ENCODE data around the gene CADPS. TPM values are rescaled to one million over a fixed set of nuclear protein-coding genes. Genes with fewer than 3 reads are reported as not detected.

Gene CADPS
- total and polyA plus RNA-seq, 2 donors = 2.3 to 4.4 TPM

DNA sequence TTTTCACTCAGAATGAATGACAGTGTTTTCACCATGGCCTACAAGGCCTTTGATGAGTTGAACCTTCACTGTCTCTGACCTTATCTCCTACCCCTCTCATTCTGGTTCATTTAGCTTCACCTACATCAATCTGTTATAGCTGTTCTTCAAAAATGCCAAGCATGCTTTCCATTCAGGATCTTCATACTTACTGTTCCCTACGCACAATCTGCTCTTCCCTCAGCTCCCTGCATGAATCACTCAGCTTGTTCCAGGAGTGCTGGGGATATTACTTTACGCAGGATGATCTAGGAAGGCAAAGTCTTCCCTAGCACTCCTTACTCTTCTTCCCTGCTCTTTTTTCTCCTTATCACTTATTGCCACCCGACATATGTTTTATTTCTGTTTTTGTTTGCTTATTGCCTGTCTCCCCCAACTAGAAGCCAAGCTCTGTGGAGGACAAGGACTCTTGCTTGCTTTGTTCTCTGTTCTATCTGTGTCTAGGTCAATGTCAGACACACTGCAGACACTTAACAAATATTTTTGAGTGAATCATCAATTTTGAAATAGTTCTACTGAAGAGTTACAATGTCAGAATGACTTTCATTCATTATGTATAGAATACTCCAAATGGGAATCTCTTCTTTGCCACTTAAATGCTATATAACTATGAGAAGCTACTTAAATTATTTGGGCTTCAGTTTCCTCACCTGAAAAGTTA, 263.5 kb downstream of the CADPS start:
- H3K27me3 ChIP-seq (ENCODE audit: control insufficient read depth in 2 of 2, insufficient read depth in 1 of 2, low read length in 1 of 2) = no peaks in the 10 kb centered on the region
- WGBS = 93% methylated on average over 3 of the region's 3 CpGs
- DNase-seq (ENCODE audit: low read depth in 6 of 9, low spot score in 9 of 9) = no peak
- H3K36me3 ChIP-seq (ENCODE audit: control insufficient read depth in 2 of 2, insufficient read depth in 2 of 2, low read length in 1 of 2) = no peaks in the 10 kb centered on the region
- no peaks in the 10 kb centered on the region for H3K9me3 ChIP-seq (ENCODE audit: control insufficient read depth in 2 of 2, insufficient read depth in 1 of 2, low read length in 1 of 2)
- H3K27ac ChIP-seq (ENCODE audit: low read depth in 1 of 2, low read length in 1 of 2) = no peak overlapping the region
- no peaks in the 10 kb centered on the region for H3K4me1 ChIP-seq (ENCODE audit: control insufficient read depth in 2 of 2, insufficient read depth in 2 of 2, low read length in 2 of 2)
- H3K4me3 ChIP-seq (ENCODE audit: low read length in 2 of 2) = no peak overlapping the region

DNA sequence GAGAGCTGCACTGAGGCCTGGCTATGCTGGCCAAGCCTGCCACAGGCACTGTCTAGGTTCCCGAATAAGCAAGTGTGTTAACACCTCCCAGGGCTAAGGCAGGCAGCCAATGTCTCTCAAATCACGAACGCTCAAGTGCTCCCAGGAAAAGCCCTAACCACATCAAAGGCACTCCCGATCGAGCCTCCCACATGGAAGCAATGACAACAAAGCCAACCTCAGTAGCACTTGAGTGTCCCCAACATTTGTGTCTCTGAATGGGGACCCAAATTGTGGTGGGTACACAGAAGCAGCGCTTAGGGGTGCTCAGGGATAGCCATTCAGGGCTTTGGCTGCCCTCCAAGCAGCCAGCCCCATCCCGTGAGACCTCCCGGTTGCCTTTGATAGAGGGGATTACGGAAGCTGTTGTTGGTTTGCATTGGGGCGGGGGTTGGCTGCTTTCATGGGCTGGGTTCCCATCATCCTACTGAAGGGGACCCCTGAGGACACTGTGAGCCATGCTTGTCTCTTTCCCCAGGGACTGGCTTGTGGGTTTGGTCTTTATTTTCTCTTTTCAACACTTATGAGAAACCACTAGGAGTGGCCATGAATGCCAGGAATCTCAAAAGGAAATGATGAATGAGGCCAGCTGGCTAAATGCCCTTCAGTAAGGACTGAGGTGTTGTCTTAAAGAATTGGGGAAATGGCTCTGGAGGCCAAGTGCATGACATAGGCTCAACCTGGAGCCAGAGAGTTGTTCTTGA, 267.8 kb downstream of the CADPS start:
- Histone ChIP-seq H3K36me3 (ENCODE audit: control insufficient read depth in 2 of 2, insufficient read depth in 2 of 2, low read length in 1 of 2) (no peaks in the 10 kb centered on the region), H3K27me3 (ENCODE audit: control insufficient read depth in 2 of 2, insufficient read depth in 1 of 2, low read length in 1 of 2) (no peaks in the 10 kb centered on the region), H3K4me1 (ENCODE audit: control insufficient read depth in 2 of 2, insufficient read depth in 2 of 2, low read length in 2 of 2) (no peaks in the 10 kb centered on the region), H3K4me3 (ENCODE audit: low read length in 2 of 2) (no peak overlapping the region), H3K9me3 (ENCODE audit: control insufficient read depth in 2 of 2, insufficient read depth in 1 of 2, low read length in 1 of 2) (no peaks in the 10 kb centered on the region), H3K27ac (ENCODE audit: low read depth in 1 of 2, low read length in 1 of 2) (no peak overlapping the region)
- 89% methylated on average over 10 of the region's 10 CpGs for WGBS
- DNase-seq (ENCODE audit: low read depth in 6 of 9, low spot score in 9 of 9) = no peak

DNA sequence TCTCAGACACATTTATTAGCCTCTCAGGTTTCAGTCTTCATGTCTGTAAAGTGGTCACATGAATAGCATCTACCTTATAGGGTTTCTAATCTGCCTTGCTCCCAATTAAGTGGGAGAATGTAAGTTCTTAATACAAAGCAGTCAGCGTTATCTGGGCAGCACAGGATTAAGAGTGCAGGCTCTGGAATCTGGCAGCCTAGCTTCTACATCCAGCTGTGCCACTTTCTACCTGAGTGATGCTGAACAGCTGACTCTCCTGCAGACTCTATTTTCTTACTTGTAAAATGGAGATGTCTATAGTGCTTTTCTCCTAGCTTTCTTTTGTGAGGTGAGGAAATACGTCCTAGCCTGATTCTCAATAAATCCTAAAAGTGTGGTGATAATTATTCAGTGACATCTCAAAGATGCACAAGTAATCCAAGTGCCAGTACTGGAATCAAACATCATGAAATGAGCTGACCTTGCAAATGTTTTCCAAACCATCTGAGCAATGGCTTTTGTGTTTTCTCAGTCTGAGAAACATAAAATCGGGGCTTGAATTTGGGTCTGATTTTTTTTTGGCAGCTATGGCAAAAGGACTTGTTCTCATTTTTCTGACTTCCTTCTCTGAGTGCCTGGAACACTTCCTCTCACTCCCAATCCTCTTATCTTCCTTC, 269.7 kb downstream of the CADPS start:
- Histone ChIP-seq H3K4me3 (ENCODE audit: low read length in 2 of 2) (no peak overlapping the region), H3K27ac (ENCODE audit: low read depth in 1 of 2, low read length in 1 of 2) (no peak overlapping the region), H3K27me3 (ENCODE audit: control insufficient read depth in 2 of 2, insufficient read depth in 1 of 2, low read length in 1 of 2) (no peaks in the 10 kb centered on the region), H3K4me1 (ENCODE audit: control insufficient read depth in 2 of 2, insufficient read depth in 2 of 2, low read length in 2 of 2) (no peaks in the 10 kb centered on the region), H3K36me3 (ENCODE audit: control insufficient read depth in 2 of 2, insufficient read depth in 2 of 2, low read length in 1 of 2) (no peaks in the 10 kb centered on the region), H3K9me3 (ENCODE audit: control insufficient read depth in 2 of 2, insufficient read depth in 1 of 2, low read length in 1 of 2) (no peaks in the 10 kb centered on the region)
- no peak for DNase-seq (ENCODE audit: low read depth in 6 of 9, low spot score in 9 of 9)
- WGBS = 56% methylated on average over 3 of the region's 3 CpGs

GRCh38 chr3:62604751-62605351, 270.4 kb downstream of the CADPS start:
- H3K4me1 ChIP-seq (ENCODE audit: control insufficient read depth in 2 of 2, insufficient read depth in 2 of 2, low read length in 2 of 2) = no peaks in the 10 kb centered on the region
- H3K27ac ChIP-seq (ENCODE audit: low read depth in 1 of 2, low read length in 1 of 2) = no peak overlapping the region
- H3K4me3 ChIP-seq (ENCODE audit: low read length in 2 of 2) = no peak overlapping the region
- no peaks in the 10 kb centered on the region for H3K9me3 ChIP-seq (ENCODE audit: control insufficient read depth in 2 of 2, insufficient read depth in 1 of 2, low read length in 1 of 2)
- no peaks in the 10 kb centered on the region for H3K27me3 ChIP-seq (ENCODE audit: control insufficient read depth in 2 of 2, insufficient read depth in 1 of 2, low read length in 1 of 2)
- WGBS = 95% methylated on average over 1 of the region's 1 CpG
- DNase-seq (ENCODE audit: low read depth in 6 of 9, low spot score in 9 of 9) = no peak
- no peaks in the 10 kb centered on the region for H3K36me3 ChIP-seq (ENCODE audit: control insufficient read depth in 2 of 2, insufficient read depth in 2 of 2, low read length in 1 of 2)

DNA sequence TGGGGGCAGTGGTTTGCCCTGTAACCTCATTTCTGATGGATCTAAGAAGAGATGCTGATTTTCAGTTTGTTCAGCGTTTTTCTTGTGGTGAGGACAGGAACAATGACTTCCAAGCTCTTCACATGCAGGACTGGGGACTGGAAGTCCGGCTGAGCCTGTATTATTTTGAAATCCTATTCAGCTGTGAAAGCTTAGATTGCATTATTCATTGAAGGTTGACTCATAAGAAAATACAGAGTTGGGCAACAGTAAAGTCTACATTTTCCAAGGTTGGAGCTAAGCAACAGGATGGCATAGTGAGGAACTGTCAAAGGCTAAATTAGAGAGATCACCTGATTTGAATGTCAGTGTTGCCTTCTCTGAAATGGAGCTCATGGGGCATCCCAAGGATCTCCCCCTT, 270.9 kb downstream of the CADPS start:
- H3K27ac ChIP-seq (ENCODE audit: low read depth in 1 of 2, low read length in 1 of 2) = no peak overlapping the region
- 57% methylated on average over 2 of the region's 2 CpGs for WGBS

DNA sequence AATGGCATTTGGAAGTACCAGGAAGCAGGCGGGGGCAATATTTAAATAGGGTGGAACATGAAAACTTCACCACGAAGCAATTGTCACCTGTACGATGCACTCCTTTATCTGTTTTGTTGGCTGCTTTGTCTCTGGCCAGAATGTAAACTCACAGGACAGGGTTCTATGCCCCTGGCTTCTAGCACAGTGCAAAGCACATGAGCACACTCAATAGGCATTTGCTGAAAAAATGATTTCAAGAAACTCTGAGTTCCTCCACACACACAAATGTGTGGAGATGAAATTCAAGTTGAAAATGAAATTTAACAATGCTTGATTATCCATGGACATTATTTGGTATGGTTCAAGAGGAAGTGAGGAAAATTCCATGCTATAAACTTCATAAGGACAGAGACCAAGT, 272.2 kb downstream of the CADPS start:
- Histone ChIP-seq H3K4me3 (ENCODE audit: low read length in 2 of 2) (no peak overlapping the region), H3K36me3 (ENCODE audit: control insufficient read depth in 2 of 2, insufficient read depth in 2 of 2, low read length in 1 of 2) (no peaks in the 10 kb centered on the region), H3K27ac (ENCODE audit: low read depth in 1 of 2, low read length in 1 of 2) (no peak overlapping the region), H3K9me3 (ENCODE audit: control insufficient read depth in 2 of 2, insufficient read depth in 1 of 2, low read length in 1 of 2) (no peaks in the 10 kb centered on the region), H3K4me1 (ENCODE audit: control insufficient read depth in 2 of 2, insufficient read depth in 2 of 2, low read length in 2 of 2) (no peaks in the 10 kb centered on the region), H3K27me3 (ENCODE audit: control insufficient read depth in 2 of 2, insufficient read depth in 1 of 2, low read length in 1 of 2) (no peaks in the 10 kb centered on the region)
- no peak for DNase-seq (ENCODE audit: low read depth in 6 of 9, low spot score in 9 of 9)
- WGBS = 82% methylated on average over 3 of the region's 3 CpGs

More for the DNA sequence above, 270.9 kb downstream of the CADPS start:
- H3K4me1 ChIP-seq (ENCODE audit: control insufficient read depth in 2 of 2, insufficient read depth in 2 of 2, low read length in 2 of 2) = no peaks in the 10 kb centered on the region
- no peak for DNase-seq (ENCODE audit: low read depth in 6 of 9, low spot score in 9 of 9)
- no peaks in the 10 kb centered on the region for H3K36me3 ChIP-seq (ENCODE audit: control insufficient read depth in 2 of 2, insufficient read depth in 2 of 2, low read length in 1 of 2)
- H3K9me3 ChIP-seq (ENCODE audit: control insufficient read depth in 2 of 2, insufficient read depth in 1 of 2, low read length in 1 of 2) = no peaks in the 10 kb centered on the region
- no peaks in the 10 kb centered on the region for H3K27me3 ChIP-seq (ENCODE audit: control insufficient read depth in 2 of 2, insufficient read depth in 1 of 2, low read length in 1 of 2)
- no peak overlapping the region for H3K4me3 ChIP-seq (ENCODE audit: low read length in 2 of 2)

DNA sequence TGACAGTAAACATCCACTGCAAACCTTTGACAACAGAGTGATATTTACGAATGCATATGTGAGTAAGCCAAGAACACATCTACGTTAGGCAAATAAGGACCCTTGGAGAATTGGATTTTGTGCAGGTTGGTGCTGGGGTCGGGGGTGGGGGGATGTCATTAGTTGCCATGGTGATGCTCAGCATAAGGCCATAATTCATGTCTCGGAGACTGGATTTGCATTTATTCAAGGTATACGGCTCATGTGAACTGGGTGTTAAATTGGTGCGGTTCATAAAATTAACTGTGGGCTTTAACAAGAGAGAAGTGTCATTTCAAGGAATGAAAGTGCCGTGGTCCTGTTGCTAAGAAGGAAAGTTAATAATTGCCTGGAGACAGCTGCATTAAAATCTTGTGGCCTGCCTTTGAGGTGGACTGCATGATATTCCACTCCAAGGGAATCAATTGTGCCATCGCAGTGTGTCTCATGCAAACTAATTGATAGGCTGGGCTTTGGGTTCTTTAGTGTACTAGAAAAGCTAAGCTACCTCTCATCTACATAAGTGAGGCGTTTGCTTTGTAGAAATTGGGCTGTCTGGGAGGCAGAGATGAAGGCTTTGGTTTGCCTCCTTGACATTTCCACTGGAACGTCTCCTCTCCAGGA, 273.0 kb downstream of the CADPS start:
- H3K9me3 ChIP-seq (ENCODE audit: control insufficient read depth in 2 of 2, insufficient read depth in 1 of 2, low read length in 1 of 2) = no peaks in the 10 kb centered on the region
- DNase-seq (ENCODE audit: low read depth in 6 of 9, low spot score in 9 of 9) = no peak
- H3K27ac ChIP-seq (ENCODE audit: low read depth in 1 of 2, low read length in 1 of 2) = no peak overlapping the region
- no peak overlapping the region for H3K4me3 ChIP-seq (ENCODE audit: low read length in 2 of 2)
- no peaks in the 10 kb centered on the region for H3K27me3 ChIP-seq (ENCODE audit: control insufficient read depth in 2 of 2, insufficient read depth in 1 of 2, low read length in 1 of 2)
- no peaks in the 10 kb centered on the region for H3K36me3 ChIP-seq (ENCODE audit: control insufficient read depth in 2 of 2, insufficient read depth in 2 of 2, low read length in 1 of 2)
- WGBS = 71% methylated on average over 10 of the region's 10 CpGs
- no peaks in the 10 kb centered on the region for H3K4me1 ChIP-seq (ENCODE audit: control insufficient read depth in 2 of 2, insufficient read depth in 2 of 2, low read length in 2 of 2)

DNA sequence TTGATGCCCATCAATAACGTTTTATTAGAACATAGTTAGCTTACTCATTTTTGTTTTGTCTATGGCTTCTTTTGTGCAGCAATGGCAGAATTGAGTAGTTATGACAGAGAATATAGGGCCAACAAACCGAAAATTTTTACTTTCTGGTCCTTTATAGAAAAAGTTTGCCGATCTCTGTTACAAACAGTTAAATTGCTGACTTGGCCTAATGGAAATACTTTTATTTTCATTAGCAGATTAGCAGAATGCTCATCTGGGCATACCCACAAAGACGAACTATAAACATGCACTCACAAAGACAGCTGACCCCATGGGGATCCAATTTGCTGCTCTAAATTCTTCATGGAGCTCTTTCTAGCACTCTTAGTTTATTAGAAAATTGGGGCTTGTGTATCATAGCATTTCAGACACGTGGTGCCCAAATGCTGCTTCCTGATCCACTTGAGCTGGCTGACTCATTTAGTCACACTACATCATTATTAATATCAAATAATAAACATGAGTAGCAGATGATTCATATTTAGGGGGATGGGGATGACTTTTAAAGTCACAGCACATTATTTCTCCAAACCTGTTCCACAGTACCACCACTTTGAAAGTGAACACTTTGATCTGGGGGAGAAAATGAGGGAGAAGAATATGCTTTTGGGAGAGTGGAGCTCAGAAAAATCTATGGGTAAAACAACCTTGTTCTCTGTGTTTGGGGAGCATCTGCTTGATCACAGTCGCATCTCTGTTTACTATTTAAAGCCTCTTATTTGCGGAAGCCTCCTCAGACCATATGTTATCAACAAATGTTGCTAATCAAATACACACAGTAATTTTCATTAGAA, 273.8 kb downstream of the CADPS start:
- no peaks in the 10 kb centered on the region for H3K9me3 ChIP-seq (ENCODE audit: control insufficient read depth in 2 of 2, insufficient read depth in 1 of 2, low read length in 1 of 2)
- H3K27ac ChIP-seq (ENCODE audit: low read depth in 1 of 2, low read length in 1 of 2) = no peak overlapping the region
- WGBS = 83% methylated on average over 7 of the region's 7 CpGs
- no peaks in the 10 kb centered on the region for H3K36me3 ChIP-seq (ENCODE audit: control insufficient read depth in 2 of 2, insufficient read depth in 2 of 2, low read length in 1 of 2)
- no peaks in the 10 kb centered on the region for H3K27me3 ChIP-seq (ENCODE audit: control insufficient read depth in 2 of 2, insufficient read depth in 1 of 2, low read length in 1 of 2)
- H3K4me1 ChIP-seq (ENCODE audit: control insufficient read depth in 2 of 2, insufficient read depth in 2 of 2, low read length in 2 of 2) = no peaks in the 10 kb centered on the region
- DNase-seq (ENCODE audit: low read depth in 6 of 9, low spot score in 9 of 9) = no peak
- H3K4me3 ChIP-seq (ENCODE audit: low read length in 2 of 2) = no peak overlapping the region
